ENCODE data around the gene BET1L.
"Not testable (repeated sequence)": the region's sequence is repeated elsewhere in the genome, so short reads cannot be mapped to it uniquely, and the experiment has no call there.

DNA sequence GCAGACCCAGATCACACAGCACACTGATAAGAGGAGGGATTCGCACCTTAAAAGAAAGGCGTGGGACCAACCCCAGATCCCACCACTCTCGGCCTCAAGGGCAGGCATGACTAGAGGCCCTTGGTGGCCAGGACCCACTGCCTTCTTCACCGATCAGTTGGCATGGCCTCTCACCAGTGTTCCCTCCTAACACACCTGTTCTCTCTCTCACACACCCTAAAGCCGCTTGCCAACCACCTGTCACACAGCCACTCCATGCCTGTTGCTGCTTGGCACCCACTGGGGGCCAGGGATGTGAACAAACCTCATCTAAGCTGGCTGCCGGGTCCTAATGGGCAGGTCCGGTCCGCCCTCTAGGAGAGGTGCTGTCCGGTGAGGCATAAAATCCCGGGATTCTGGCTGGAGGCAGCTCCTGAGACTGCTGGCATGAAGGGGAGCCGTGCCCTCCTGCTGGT, 14.5 kb downstream of the BET1L start, which contains the start of gene SCGB1C1:
- TF ChIP-seq, protein P1, sequence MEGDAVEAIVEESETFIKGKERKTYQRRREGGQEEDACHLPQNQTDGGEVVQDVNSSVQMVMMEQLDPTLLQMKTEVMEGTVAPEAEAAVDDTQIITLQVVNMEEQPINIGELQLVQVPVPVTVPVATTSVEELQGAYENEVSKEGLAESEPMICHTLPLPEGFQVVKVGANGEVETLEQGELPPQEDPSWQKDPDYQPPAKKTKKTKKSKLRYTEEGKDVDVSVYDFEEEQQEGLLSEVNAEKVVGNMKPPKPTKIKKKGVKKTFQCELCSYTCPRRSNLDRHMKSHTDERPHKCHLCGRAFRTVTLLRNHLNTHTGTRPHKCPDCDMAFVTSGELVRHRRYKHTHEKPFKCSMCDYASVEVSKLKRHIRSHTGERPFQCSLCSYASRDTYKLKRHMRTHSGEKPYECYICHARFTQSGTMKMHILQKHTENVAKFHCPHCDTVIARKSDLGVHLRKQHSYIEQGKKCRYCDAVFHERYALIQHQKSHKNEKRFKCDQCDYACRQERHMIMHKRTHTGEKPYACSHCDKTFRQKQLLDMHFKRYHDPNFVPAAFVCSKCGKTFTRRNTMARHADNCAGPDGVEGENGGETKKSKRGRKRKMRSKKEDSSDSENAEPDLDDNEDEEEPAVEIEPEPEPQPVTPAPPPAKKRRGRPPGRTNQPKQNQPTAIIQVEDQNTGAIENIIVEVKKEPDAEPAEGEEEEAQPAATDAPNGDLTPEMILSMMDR (conservative IDR thresholded peaks at IDR 0.05; ENCODE audit: low read depth, low read length), result not testable (repeated sequence)
- not testable (repeated sequence) for TF ChIP-seq EZH2 (IDR thresholded peaks at IDR 0.05; ENCODE audit: borderline replicate concordance, low read depth, low read length, poor library complexity, severe bottlenecking)
